Measurements from ENCODE around the gene ACY1. TPM values are rescaled to one million over a fixed set of nuclear protein-coding genes. Genes with fewer than 3 reads are reported as not detected.

The ACY1 gene
- total RNA-seq, 1 experiment from 2014 or later, result 101 TPM

DNA sequence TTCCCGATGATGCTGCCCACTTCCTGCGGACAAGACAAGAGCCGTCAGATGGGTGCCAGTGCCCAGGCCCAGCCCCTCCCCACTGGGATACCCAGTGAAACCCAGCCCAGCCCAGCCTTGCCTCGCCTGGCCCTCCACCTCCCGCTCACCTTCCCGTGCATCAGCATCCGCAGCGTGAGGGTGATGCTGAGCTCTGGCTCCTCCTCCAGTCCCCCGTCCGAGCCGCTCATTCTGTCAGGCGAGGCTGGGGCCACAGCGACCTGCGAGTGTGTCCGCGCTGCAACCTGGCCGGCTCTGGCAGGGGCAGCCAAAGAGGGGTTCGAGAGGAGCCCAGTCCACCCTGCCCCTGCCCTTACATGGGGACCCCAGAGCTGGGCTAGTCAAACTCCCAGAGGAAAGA, 22.3 kb upstream of the ACY1 start:
- no peak for DNase-seq (ENCODE audit: low read depth)
- in situ Hi-C loops (cut with HindIII; ENCODE audit: low pct_unique_long_range_greater_than_20kb, low sequenced_read_pairs), result no loop called here

DNA sequence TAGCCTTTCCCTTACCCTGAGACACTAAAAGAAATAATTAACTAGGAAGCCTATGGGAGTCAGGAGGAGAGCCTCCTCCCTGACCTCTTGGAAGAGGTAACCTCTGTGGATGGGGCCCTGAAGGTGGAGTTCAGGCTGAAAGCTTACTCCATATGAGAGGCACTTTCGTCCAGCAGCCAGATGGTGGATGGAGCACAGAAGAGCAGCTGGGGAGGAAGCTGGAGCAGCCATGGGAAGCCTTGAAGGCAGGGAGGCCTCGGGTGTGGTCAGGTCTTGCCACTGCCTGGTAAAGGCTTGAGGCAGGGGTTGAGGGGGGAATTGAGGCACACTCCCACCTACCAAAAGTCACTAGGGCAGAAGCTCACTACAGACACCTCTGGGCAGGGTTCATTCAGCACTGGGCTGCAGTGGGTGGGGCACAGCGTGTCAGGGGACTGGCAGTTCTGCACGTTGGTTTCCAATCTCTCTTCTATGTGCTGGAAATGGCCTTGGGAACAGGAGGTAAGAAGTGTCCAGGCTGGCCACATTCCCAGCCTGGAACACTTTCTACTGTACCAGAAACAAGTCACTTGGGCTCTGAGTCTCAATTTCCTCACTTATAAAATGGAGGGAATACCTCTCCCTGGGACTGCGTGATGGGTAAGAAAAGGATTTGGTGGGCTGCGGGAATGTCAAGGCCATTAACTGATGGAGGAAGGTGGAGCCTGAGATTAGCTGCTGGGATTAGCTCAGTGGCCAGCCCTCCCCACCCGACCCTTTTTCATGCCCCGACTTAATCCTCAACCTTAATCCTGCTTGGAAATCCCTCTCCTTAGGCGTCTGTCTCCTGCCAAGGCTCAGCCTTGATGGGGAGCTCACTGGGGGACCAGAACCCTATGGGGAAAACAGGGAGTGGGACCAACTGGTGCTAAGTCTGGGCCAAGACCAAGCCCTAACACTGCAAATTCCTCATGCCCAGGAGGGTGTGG, 21.4 kb upstream of the ACY1 start:
- in situ Hi-C loops (cut with HindIII; ENCODE audit: low pct_unique_long_range_greater_than_20kb, low sequenced_read_pairs), result no loop called here
- DNase-seq (ENCODE audit: low read depth), result no peak

DNA sequence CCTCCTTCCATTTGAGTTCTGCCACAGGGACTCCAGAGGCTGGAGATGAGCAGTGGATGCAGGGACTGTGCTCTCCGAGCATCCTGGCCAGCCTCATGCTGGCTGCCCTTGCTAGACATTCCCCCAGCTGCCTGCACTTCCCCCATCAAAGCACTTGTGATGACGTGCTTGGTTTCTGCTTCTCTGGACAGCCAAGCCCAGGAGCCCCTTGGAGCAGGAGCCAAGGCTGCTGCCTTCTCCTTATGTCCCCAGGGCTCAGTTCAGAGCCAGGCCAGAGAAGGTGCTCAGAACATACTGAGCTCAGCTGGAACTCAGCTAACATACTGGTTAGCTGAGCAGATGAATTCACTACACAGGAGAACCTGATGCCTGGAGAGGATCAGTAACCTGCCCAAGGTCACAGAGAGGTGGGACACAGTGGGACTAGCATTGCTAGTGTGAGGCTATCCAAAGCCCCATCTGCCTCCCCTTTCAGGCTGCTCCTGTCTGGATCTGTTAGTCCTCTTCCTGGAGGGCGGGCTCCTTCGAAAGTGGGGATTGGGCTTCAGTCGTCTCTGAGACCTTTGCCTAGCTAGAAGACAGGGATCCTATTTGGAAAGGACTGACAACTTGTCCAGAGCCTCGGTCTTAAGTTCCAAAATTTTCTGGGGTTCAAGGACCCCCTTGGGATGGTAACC, 20.3 kb upstream of the ACY1 start:
- DNase-seq (ENCODE audit: low read depth), result no peak
- in situ Hi-C loops (cut with HindIII; ENCODE audit: low pct_unique_long_range_greater_than_20kb, low sequenced_read_pairs), result no loop called here

DNA sequence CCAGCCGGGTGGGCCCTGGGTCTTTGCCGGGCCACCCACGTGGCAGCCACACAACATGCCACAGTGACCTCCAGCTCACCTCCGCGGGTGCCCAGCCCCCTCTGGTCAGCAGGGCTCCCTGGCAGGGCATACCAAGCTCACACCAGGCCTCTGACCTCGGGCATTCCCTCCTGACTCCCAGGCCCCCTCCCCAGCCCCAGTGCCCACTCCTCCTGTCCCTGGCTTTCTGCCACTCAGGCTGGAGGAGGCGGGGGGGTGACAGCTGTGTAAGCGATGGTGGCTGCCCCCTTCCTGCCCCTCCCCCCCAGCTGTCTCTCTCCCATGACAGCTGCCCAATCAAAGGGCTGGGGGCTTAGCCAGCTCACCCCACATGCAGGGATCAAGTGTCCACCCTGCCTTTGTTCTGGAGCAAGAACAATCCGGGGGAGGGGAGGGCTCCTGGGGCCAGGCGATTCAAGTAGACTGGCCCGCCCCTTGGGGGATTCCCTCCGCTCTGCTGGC, 19.3 kb upstream of the ACY1 start:
- DNase-seq (ENCODE audit: low read depth), result no peak
- in situ Hi-C loops (cut with HindIII; ENCODE audit: low pct_unique_long_range_greater_than_20kb, low sequenced_read_pairs), result no loop called here

DNA sequence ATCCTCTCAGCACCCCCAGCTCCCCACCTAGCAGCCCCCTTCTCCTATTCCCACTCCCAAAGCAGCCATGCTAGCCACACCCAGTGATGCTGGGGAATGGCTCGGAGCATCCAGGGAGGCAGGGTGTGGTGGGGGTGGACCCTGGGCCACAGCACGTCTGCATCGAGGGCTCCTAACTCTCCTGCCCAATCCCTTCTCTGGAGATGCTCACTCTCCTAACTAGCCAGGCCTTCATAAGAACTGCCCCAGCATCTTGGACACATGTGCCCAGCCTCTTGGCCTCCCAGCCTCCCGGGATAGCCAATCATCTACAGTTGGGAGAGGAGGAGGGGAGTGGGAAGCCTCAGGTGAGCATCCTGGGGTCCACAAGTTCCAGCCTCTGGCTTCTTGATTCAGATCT, 18.8 kb upstream of the ACY1 start:
- DNase-seq (ENCODE audit: low read depth), result no peak
- in situ Hi-C loops (cut with HindIII; ENCODE audit: low pct_unique_long_range_greater_than_20kb, low sequenced_read_pairs), result no loop called here

DNA sequence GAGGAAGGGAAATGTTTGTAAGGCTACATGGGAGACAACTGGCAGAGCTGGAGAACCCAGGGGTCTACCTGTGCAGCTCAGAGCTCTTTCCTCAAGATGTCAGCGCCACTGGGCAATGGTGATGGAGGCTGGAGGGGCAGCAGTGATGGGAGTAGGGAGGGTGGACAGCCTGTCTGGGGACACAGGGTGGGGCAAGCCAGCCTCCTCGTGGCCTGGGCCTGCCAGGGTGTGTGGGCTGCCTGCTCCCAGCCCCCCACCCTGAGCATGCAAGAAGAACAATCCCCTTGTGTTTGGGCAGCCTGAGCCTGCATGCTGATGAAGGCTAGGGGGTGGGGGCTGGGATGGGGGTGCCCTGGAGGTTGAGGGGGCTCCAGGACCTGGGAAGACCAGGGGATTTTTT, 17.3 kb upstream of the ACY1 start:
- DNase-seq (ENCODE audit: low read depth), result no peak
- in situ Hi-C loops (cut with HindIII; ENCODE audit: low pct_unique_long_range_greater_than_20kb, low sequenced_read_pairs), result no loop called here

DNA sequence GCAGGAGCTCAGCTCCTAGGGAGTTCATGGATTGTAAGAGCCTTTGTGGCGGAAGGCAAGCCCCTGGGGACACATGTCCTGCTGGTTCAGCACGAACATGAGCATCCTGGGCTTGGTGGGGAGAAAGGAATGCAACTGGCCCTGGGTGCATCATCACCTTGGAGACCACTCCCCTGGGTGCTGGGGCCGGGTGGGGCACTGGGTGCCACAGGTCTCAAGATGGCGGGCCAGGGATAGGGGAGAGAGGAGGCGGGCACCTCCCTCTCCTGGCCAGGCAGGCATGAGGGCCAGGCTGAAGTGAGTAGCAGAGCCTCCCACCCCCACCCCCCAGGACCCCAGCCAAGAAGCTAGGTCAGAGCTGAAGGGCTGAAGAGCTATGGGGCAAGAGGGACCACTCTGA, 16.8 kb upstream of the ACY1 start:
- in situ Hi-C loops (cut with HindIII; ENCODE audit: low pct_unique_long_range_greater_than_20kb, low sequenced_read_pairs), result no loop called here
- no peak for DNase-seq (ENCODE audit: low read depth)

DNA sequence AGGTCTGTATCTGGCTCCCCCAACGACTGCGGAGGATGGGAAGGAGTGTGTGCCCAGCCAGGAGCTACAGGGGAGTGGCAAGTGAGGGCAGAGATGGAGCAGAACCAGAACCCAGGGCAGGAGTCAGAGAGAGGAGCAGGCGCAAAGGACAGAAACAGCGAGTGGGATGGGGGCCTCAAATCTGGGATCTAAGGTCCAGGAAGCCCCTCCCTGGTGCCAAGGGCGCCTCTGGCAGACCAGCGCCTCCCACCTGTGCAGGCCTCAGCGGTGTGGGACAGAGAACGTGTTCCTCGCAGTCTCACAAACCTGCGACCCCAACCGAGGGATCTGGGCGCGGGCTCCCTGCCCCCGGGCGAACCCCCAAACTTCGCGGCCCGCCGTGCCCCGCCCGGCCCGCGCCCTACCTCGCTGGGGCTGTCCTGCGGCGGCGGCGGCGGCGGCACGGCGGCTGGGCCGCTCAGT, 16.4 kb upstream of the ACY1 start:
- in situ Hi-C loops (cut with HindIII; ENCODE audit: low pct_unique_long_range_greater_than_20kb, low sequenced_read_pairs), result no loop called here
- no peak for DNase-seq (ENCODE audit: low read depth)

DNA sequence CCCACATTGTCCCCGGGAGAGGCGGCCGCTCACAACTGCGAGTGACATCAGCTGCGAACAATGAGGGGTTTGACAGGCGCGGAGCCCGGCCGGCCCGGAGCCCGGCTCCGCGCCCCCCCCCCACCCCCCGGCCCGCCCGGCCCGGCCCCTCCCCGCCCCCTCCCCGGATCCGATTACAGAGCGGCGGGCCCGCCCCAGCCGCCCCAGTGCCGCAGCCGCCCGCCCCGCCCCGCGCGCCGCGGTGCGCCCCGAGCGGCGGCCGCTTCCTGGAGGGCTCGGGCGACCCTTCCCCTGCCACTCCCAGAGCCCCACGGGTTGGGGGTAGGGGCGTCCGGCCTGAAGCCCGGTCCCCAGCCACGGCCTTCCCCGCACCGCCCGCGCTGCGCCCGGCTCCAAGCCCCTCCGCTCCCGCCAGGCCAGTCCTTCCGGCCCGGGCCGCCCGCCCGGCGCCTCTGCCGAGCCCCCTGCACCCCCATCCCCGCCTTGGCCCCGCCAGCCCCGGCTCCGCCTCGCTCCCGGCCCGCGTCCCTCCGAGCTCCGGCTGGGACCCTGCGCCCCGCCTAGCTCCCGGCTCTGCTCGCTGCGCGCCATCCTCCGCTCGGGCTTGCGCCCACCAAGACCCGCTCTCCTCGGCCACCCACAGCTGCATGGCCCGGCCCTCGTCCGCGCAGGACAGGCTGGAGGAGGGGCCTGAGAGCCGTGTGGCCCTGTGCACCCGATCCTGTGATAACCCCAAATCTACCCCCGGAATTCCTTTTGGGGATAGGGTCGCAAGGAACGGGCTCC, 15.8 kb upstream of the ACY1 start, which contains the start of gene PCBP4:
Gene PCBP4 (minus strand): TSS at position 71 of the 786 bp plus-strand sequence. CDS start 6,214 bp downstream, outside the sequence.
- DNase-seq (ENCODE audit: low read depth), result no peak
- in situ Hi-C loops (cut with HindIII; ENCODE audit: low pct_unique_long_range_greater_than_20kb, low sequenced_read_pairs), result no loop called here

DNA sequence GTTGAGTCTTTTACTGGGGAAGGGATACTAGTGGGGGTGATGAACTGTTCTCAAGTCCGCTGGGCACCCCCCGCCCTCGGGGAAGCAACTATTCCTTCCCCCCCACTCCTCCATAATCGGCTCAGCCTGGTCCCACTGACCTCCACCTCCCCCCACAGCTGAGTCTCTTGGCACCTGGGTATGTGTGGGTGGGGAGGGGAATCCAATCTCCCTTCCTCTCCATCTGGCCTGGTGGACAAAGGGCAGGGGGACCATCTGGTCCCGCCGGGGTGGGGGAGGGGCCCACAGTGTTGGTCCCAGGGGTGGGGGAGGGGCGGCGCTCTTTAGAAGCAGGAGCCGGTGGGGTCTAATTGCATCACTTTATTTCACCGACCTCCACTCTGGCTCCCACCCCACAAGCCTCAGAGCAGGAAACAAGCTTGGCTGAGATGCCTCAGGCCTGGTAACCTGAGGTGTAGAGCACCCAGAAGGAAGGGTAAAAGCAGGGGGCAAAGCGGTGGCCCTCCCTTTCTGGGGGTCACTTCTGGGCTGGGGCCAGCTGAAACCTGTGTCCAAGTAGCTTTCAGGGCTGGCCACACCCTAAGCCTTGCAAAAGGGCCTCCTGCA, 15.1 kb upstream of the ACY1 start:
- in situ Hi-C loops (cut with HindIII; ENCODE audit: low pct_unique_long_range_greater_than_20kb, low sequenced_read_pairs), result no loop called here
- DNase-seq (ENCODE audit: low read depth), result no peak

DNA sequence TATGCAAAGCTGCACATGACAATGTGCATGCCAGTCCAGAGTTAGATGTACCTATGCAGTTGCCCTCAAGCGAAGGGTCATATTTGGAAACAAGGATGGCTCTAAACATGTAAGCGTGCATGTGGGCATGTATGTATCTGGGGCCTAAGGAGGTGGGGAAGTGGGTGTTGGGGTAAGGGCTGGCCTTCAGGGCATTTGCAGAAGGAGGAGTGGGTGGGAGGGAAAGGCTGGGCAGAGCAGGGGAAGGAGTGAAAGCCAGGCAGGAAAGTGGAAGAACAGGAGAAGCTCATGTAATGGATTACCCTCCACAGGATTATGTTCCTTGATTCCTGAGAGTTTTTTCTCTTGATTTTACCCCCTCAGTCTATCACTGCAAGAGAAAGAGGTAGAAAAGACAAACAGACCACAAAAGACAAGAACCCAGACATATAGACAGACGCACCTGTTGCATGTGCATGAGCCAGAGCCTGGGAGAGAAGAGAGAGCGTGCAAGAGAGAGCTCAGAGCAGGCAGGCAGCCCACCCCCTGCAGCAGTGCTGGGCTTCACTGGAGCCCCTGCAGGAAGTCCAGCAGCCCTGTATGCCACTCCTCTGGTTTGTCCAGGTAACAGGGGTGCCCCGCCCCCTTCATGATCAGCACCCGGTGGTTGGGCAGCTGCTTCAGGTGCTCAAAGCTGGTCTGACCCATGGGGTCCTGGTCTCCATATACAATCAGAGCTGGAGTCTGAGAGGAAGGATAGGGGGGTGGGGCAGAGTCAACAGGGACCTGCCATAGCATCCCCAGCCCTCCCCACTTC, 14.3 kb upstream of the ACY1 start:
- in situ Hi-C loops (cut with HindIII; ENCODE audit: low pct_unique_long_range_greater_than_20kb, low sequenced_read_pairs), result no loop called here
- DNase-seq (ENCODE audit: low read depth), result no peak

DNA sequence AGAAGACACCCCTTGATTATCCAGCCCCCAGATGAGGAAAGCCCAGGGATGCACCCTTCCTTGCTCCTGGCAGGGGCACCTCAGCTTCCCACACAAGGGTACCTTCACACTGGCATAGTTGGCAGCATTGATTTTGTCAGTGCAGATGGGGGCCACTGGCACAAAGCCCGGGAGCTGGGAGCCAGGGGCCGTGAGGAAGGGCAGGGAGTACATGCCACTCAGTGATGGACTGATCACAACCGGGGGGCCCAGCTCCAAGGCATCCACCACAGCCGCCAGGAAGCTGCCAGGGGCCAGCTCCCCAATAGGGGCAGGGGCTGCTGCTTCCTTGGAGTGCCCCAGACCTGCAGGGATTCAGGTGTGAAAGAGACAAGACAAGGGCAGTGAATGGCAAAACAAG, 13.5 kb upstream of the ACY1 start:
- no peak for DNase-seq (ENCODE audit: low read depth)
- in situ Hi-C loops (cut with HindIII; ENCODE audit: low pct_unique_long_range_greater_than_20kb, low sequenced_read_pairs), result no loop called here

DNA sequence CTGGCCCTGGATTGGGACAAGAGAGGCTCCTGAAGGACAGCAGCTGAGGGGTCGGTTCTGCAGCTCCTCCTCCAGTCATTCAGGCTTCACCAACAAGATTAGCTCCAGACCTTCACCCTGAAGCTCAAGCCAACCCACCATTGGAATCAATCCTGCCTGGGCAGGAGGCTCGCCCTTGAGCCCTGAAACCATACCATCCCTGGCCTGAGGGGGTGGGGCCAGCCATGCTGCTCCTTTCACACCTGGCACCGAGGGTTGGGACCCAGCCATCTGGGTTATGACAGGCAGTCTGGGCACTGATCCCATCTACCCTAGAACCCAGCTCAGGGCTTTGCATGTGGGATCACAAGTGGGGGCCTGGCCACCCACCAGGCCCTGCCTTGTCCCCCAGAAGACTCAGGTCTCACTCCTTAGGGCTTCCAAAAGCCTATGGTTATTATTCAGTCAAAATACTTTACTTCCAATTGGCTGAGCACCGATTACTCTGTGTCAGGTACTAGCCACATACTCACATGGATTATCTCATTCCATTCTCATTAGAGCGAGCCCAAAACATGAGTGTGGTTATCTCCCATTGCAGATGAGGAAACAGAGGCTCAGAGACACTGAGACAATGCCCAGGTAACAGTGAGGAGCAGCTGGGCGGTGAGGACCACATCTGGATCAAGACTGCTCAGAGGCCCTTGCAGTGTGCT, 12.6 kb upstream of the ACY1 start:
- DNase-seq (ENCODE audit: low read depth), result no peak
- in situ Hi-C loops (cut with HindIII; ENCODE audit: low pct_unique_long_range_greater_than_20kb, low sequenced_read_pairs), result no loop called here

DNA sequence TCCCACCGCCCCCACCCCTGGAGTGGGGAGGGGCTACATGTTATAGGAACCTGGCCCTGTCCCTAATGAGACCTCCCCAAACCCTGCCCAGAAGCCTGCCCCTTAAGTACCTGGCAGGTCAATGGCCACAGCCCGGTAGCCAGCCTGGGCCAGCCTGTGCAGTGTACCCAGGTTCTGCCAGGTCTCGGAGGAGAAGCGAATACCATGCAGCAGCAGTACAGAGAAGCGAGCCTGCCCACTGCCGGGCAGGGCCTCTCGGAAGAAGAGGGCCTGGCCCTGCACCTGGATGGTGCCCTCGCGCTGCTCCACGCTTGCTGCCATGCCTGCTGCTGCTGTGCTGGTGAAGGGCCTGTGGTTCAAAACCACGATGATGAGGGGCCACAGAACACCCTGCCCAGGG, 12.0 kb upstream of the ACY1 start:
- DNase-seq (ENCODE audit: low read depth), result no peak
- in situ Hi-C loops (cut with HindIII; ENCODE audit: low pct_unique_long_range_greater_than_20kb, low sequenced_read_pairs), result no loop called here

DNA sequence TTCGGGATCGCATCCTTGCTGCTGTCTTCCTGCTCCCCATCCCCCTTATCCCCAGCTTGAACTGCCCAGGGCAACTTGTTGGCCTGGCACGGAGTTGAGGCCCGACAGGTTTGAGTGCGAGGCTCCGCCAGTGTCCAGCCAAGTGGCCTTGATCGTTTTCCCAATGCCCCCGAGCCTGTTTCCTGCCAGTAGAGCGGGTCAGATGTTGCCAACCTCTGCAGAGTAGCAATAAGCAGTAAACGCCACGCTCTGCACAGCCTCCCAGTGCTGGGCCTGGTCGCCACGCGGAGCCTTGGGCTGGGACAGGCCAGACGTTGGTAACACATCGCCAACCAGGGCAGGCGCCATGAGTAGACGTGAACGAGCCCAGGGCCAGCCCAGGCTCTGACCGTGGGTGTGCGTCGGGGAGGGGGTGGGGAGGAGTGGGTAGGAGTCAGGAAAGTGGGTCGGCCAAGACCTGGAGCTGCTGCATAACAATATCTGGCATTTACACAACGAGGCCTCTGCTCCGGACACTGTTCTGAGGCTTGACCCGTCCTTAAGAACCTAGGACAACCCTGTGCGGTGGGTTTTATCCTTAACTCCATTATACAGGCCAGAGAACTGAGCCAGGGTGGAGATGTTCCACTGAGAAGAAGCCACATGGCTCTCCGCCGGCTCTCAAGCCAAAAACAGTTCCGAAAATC, 8.9 kb upstream of the ACY1 start:
- in situ Hi-C loops (cut with HindIII; ENCODE audit: low pct_unique_long_range_greater_than_20kb, low sequenced_read_pairs), result no loop called here
- DNase-seq (ENCODE audit: low read depth), result no peak

All from Caki2 (cell line).